ENCODE results near the gene ZNF672.
"Not testable (repeated sequence)": the region's sequence is repeated elsewhere in the genome, so short reads cannot be mapped to it uniquely, and the experiment has no call there.

ZNF672 gene

GRCh38 chr1:248837781-248838356 lies at the start of gene ZNF672:
ZNF672 (plus strand) TSS chr1:248838224; CDS start chr1:248847275, 9,051 bp downstream.
- H3K4me3 ChIP-seq (ENCODE audit: low read length in 2 of 2), result peak within 1 kb of the TSS; percentile 79 to 87
- H3K27me3 ChIP-seq (ENCODE audit: control insufficient read depth in 1 of 2, insufficient read depth in 2 of 2, low read length in 2 of 2), result no peaks in the 10 kb centered on the region
- no peaks in the 10 kb centered on the region for H3K9me3 ChIP-seq (ENCODE audit: control insufficient read depth in 2 of 2, low read length in 2 of 2)
- peak within 1 kb of the TSS; percentile 95 to 97 for H3K9ac ChIP-seq (ENCODE audit: low read length in 2 of 2)
- peaks cover 25% of the 10 kb centered on the region for H3K4me1 ChIP-seq (ENCODE audit: control insufficient read depth, insufficient read depth, low read length)
- no peaks in the 10 kb centered on the region for H3K36me3 ChIP-seq (ENCODE audit: control insufficient read depth in 2 of 2, insufficient read depth in 2 of 2, low read length in 2 of 2)
- peak within 1 kb of the TSS; percentile 100 for H3K27ac ChIP-seq (ENCODE audit: low read length)

- Histone ChIP-seq H3K9me3 (ENCODE audit: control insufficient read depth in 2 of 2, low read length in 2 of 2) (no peaks in the 10 kb centered on the region), H3K27ac (ENCODE audit: low read length) (no peak overlapping the region), H3K27me3 (ENCODE audit: control insufficient read depth in 1 of 2, insufficient read depth in 2 of 2, low read length in 2 of 2) (no peaks in the 10 kb centered on the region), H3K9ac (ENCODE audit: low read length in 2 of 2) (no peak overlapping the region), H3K4me3 (ENCODE audit: low read length in 2 of 2) (no peak overlapping the region), H3K36me3 (ENCODE audit: control insufficient read depth in 2 of 2, insufficient read depth in 2 of 2, low read length in 2 of 2) (no peaks in the 10 kb centered on the region), H3K4me1 (ENCODE audit: control insufficient read depth, insufficient read depth, low read length) (no peaks in the 10 kb centered on the region)
These were observed 49.7 kb upstream of the ZNF672 start for GRCh38 chr1:248788327-248788726.

- not testable (repeated sequence) for H3K9me3 ChIP-seq (ENCODE audit: control insufficient read depth in 2 of 2, low read length in 2 of 2); H3K9ac ChIP-seq (ENCODE audit: low read length in 2 of 2); H3K4me3 ChIP-seq (ENCODE audit: low read length in 2 of 2); H3K36me3 ChIP-seq (ENCODE audit: control insufficient read depth in 2 of 2, insufficient read depth in 2 of 2, low read length in 2 of 2); H3K4me1 ChIP-seq (ENCODE audit: control insufficient read depth, insufficient read depth, low read length); H3K27ac ChIP-seq (ENCODE audit: low read length); H3K27me3 ChIP-seq (ENCODE audit: control insufficient read depth in 1 of 2, insufficient read depth in 2 of 2, low read length in 2 of 2)
These were observed 48.7 kb upstream of the ZNF672 start for GRCh38 chr1:248789337-248789736.

- Histone ChIP-seq H3K9ac (ENCODE audit: low read length in 2 of 2) (no peak overlapping the region), H3K4me3 (ENCODE audit: low read length in 2 of 2) (no peak overlapping the region), H3K27me3 (ENCODE audit: control insufficient read depth in 1 of 2, insufficient read depth in 2 of 2, low read length in 2 of 2) (no peaks in the 10 kb centered on the region), H3K4me1 (ENCODE audit: control insufficient read depth, insufficient read depth, low read length) (no peaks in the 10 kb centered on the region), H3K9me3 (ENCODE audit: control insufficient read depth in 2 of 2, low read length in 2 of 2) (peaks cover 1 to 3% of the 10 kb centered on the region in 2 donors), H3K36me3 (ENCODE audit: control insufficient read depth in 2 of 2, insufficient read depth in 2 of 2, low read length in 2 of 2) (no peaks in the 10 kb centered on the region), H3K27ac (ENCODE audit: low read length) (no peak overlapping the region)
These were observed 47.6 kb upstream of the ZNF672 start for GRCh38 chr1:248790456-248790855.

DNA sequence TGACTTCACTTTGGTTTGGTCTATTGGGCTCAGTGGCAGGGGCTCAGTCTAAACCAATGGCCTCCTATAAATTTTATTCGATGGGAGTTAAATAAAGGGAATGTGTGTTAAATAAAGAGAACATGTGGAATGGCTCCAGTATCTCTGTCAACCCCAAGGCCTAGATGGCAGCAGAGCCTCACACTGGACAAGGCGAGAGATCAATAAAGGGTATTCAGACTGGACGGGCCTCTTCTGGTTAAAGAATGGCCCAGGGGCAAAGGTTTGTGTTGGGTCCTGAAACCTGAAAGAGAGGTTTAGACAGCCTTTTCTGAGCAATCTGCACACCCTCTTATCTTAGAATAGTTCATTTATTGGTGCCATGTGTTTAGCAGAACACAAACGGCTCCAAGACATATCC lies 47.0 kb upstream of the ZNF672 start:
- Histone ChIP-seq H3K4me1 (ENCODE audit: control insufficient read depth, insufficient read depth, low read length) (no peaks in the 10 kb centered on the region), H3K27me3 (ENCODE audit: control insufficient read depth in 1 of 2, insufficient read depth in 2 of 2, low read length in 2 of 2) (peaks cover 0 to 2% of the 10 kb centered on the region in 2 donors), H3K36me3 (ENCODE audit: control insufficient read depth in 2 of 2, insufficient read depth in 2 of 2, low read length in 2 of 2) (no peaks in the 10 kb centered on the region), H3K27ac (ENCODE audit: low read length) (no peak overlapping the region), H3K4me3 (ENCODE audit: low read length in 2 of 2) (no peak overlapping the region), H3K9ac (ENCODE audit: low read length in 2 of 2) (no peak overlapping the region), H3K9me3 (ENCODE audit: control insufficient read depth in 2 of 2, low read length in 2 of 2) (peaks cover 3 to 4% of the 10 kb centered on the region in 2 donors)

DNA sequence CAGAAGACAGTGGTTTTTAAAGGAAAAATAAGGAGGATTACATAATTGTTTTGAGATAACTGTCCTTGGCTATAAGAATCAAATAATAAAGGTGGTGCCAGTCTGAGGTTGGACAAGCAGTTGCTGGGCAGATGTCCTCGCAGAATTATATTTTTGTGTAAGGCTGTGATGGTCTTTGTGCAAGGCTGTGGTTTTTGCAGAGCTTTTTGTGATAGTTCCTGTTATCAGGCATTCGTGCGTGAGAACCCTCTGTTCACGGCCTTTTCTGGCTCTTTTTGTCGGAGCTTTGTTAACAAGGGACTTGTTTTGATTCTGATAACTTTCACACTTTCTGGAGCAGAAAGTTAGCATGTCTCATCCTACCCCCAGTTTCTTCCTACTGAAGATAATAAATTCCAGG lies 45.7 kb upstream of the ZNF672 start:
- H3K9ac ChIP-seq (ENCODE audit: low read length in 2 of 2), result no peak overlapping the region
- H3K27ac ChIP-seq (ENCODE audit: low read length), result no peak overlapping the region
- H3K36me3 ChIP-seq (ENCODE audit: control insufficient read depth in 2 of 2, insufficient read depth in 2 of 2, low read length in 2 of 2), result no peaks in the 10 kb centered on the region
- H3K4me1 ChIP-seq (ENCODE audit: control insufficient read depth, insufficient read depth, low read length), result no peaks in the 10 kb centered on the region
- H3K4me3 ChIP-seq (ENCODE audit: low read length in 2 of 2), result no peak overlapping the region
- peaks cover 3 to 4% of the 10 kb centered on the region in 2 donors for H3K9me3 ChIP-seq (ENCODE audit: control insufficient read depth in 2 of 2, low read length in 2 of 2)
- H3K27me3 ChIP-seq (ENCODE audit: control insufficient read depth in 1 of 2, insufficient read depth in 2 of 2, low read length in 2 of 2), result peaks cover 0 to 2% of the 10 kb centered on the region in 2 donors

DNA sequence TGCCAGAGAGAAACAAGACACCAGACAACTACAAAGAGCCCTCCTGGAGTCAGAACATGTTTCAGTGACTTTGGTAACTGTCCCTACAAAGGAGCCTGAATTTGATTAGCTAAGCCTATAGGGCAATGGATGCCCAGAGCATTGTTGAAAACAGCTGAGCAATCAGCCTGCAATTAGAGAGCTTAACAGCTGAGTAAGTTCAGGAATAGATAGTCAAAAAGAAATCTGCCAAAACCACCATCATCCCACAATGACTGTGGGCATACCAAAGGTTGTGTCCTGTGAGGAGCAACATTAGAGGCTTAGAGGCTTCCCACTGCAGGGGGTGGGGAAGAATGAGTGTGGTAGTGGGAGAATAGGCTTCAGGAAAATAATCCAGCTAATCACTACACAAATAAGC lies 44.4 kb upstream of the ZNF672 start:
- Histone ChIP-seq H3K27me3 (ENCODE audit: control insufficient read depth in 1 of 2, insufficient read depth in 2 of 2, low read length in 2 of 2) (peaks cover 0 to 2% of the 10 kb centered on the region in 2 donors), H3K9me3 (ENCODE audit: control insufficient read depth in 2 of 2, low read length in 2 of 2) (peaks cover 3 to 4% of the 10 kb centered on the region in 2 donors), H3K27ac (ENCODE audit: low read length) (no peak overlapping the region)

GRCh38 chr1:248794663-248795062 lies 43.4 kb upstream of the ZNF672 start:
- H3K36me3 ChIP-seq (ENCODE audit: control insufficient read depth in 2 of 2, insufficient read depth in 2 of 2, low read length in 2 of 2); H3K9me3 ChIP-seq (ENCODE audit: control insufficient read depth in 2 of 2, low read length in 2 of 2); H3K4me3 ChIP-seq (ENCODE audit: low read length in 2 of 2); H3K4me1 ChIP-seq (ENCODE audit: control insufficient read depth, insufficient read depth, low read length); H3K9ac ChIP-seq (ENCODE audit: low read length in 2 of 2); H3K27me3 ChIP-seq (ENCODE audit: control insufficient read depth in 1 of 2, insufficient read depth in 2 of 2, low read length in 2 of 2); H3K27ac ChIP-seq (ENCODE audit: low read length): not testable (repeated sequence)

More for the DNA sequence above, 44.4 kb upstream of the ZNF672 start:
- H3K4me1 ChIP-seq (ENCODE audit: control insufficient read depth, insufficient read depth, low read length), result no peaks in the 10 kb centered on the region
- no peaks in the 10 kb centered on the region for H3K36me3 ChIP-seq (ENCODE audit: control insufficient read depth in 2 of 2, insufficient read depth in 2 of 2, low read length in 2 of 2)
- no peak overlapping the region for H3K4me3 ChIP-seq (ENCODE audit: low read length in 2 of 2)
- H3K9ac ChIP-seq (ENCODE audit: low read length in 2 of 2), result no peak overlapping the region

DNA sequence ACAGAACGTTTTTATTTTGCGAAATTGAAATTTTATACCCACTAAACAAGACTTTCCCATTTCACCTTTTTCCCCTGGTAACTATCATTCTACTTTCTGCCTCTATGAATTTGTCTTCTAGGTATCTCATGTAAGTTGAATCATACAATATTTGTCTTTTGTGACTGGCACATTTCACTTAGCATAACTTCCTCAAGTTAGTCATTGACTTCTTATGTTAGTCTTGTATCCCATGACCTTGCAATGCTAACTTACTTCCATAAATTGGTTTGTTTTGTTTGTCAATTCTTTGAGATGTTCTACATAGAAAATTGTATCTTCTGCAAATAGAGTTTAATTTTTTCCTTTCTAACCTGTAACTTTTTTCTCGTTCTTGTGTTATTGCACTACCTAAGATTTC lies 39.2 kb upstream of the ZNF672 start:
- Histone ChIP-seq H3K4me3 (ENCODE audit: low read length in 2 of 2) (no peak overlapping the region), H3K4me1 (ENCODE audit: control insufficient read depth, insufficient read depth, low read length) (no peaks in the 10 kb centered on the region), H3K36me3 (ENCODE audit: control insufficient read depth in 2 of 2, insufficient read depth in 2 of 2, low read length in 2 of 2) (no peaks in the 10 kb centered on the region)

DNA sequence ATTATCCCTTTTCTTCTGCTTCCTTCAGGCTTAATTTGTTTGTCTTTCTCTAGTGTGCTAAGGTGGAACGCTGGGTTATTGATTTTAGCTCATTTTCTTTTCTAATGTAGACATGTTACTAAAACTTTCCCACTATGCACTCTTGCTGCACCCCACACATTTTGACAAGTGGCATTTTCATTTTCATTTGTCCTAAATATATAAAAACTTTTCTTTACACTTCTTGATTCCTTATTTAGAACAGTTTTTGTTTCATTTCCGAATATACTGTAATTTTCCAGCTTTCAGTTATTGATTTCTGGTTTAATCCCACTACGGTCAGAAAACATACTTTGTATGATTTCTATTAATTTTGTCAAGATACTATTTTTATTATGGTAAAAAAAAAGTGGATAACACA lies 37.6 kb upstream of the ZNF672 start:
- Histone ChIP-seq H3K27me3 (ENCODE audit: control insufficient read depth in 1 of 2, insufficient read depth in 2 of 2, low read length in 2 of 2) (peaks cover 0 to 2% of the 10 kb centered on the region in 2 donors), H3K4me3 (ENCODE audit: low read length in 2 of 2) (no peak overlapping the region), H3K36me3 (ENCODE audit: control insufficient read depth in 2 of 2, insufficient read depth in 2 of 2, low read length in 2 of 2) (no peaks in the 10 kb centered on the region), H3K9me3 (ENCODE audit: control insufficient read depth in 2 of 2, low read length in 2 of 2) (peaks cover 0 to 3% of the 10 kb centered on the region in 2 donors), H3K9ac (ENCODE audit: low read length in 2 of 2) (no peak overlapping the region), H3K27ac (ENCODE audit: low read length) (no peak overlapping the region), H3K4me1 (ENCODE audit: control insufficient read depth, insufficient read depth, low read length) (no peaks in the 10 kb centered on the region)

More for the DNA sequence above, 39.2 kb upstream of the ZNF672 start:
- Histone ChIP-seq H3K27ac (ENCODE audit: low read length) (no peak overlapping the region), H3K27me3 (ENCODE audit: control insufficient read depth in 1 of 2, insufficient read depth in 2 of 2, low read length in 2 of 2) (peaks cover 0 to 2% of the 10 kb centered on the region in 2 donors), H3K9me3 (ENCODE audit: control insufficient read depth in 2 of 2, low read length in 2 of 2) (peaks cover 3 to 4% of the 10 kb centered on the region in 2 donors), H3K9ac (ENCODE audit: low read length in 2 of 2) (no peak overlapping the region)

GRCh38 chr1:248802454-248802853 lies 35.6 kb upstream of the ZNF672 start:
- H3K4me1 ChIP-seq (ENCODE audit: control insufficient read depth, insufficient read depth, low read length), result peaks cover 4% of the 10 kb centered on the region
- no peak overlapping the region for H3K9ac ChIP-seq (ENCODE audit: low read length in 2 of 2)

More at GRCh38 chr1:248802454-248802853, 35.6 kb upstream of the ZNF672 start:
- Histone ChIP-seq H3K4me3 (ENCODE audit: low read length in 2 of 2) (no peak overlapping the region), H3K9me3 (ENCODE audit: control insufficient read depth in 2 of 2, low read length in 2 of 2) (no peaks in the 10 kb centered on the region), H3K27me3 (ENCODE audit: control insufficient read depth in 1 of 2, insufficient read depth in 2 of 2, low read length in 2 of 2) (no peaks in the 10 kb centered on the region), H3K27ac (ENCODE audit: low read length) (no peak overlapping the region), H3K36me3 (ENCODE audit: control insufficient read depth in 2 of 2, insufficient read depth in 2 of 2, low read length in 2 of 2) (no peaks in the 10 kb centered on the region)
